SU-DHL-6 (cell line): ENCODE measurements around the gene AKR1C8.

Source experiments
- H2AFZ ChIP-seq: fragments of 200-600 bp; sonication (generic); 2 replicates; pipeline ENCODE4 v1.6.1; 2014; ENCODE audit warnings: low read depth, mild to moderate bottlenecking, moderate library complexity, mixed read lengths, antibody characterized with exemption, low read length; ENCODE audit not compliant: severe bottlenecking
- H3F3A ChIP-seq: fragments of 200-600 bp; shearing (Covaris generic); 2 replicates; pipeline ENCODE4 v1.6.0; 2016; ENCODE audit warnings: antibody characterized with exemption, mild to moderate bottlenecking; ENCODE audit not compliant: insufficient read depth
- H3K27ac ChIP-seq: fragments of 200-600 bp; sonication (generic); 2 replicates; pipeline ENCODE4 v1.5.1; 2016; ENCODE audit warnings: low read depth, mild to moderate bottlenecking, low read length, moderate library complexity, mixed read lengths
- H3K27me3 ChIP-seq: fragments of 200-600 bp; sonication (generic), shearing (Covaris generic); 2 replicates; pipeline ENCODE4 v1.6.0; 2014; ENCODE audit warnings: mild to moderate bottlenecking, low read length
- H3K36me3 ChIP-seq: fragments of 200-600 bp; sonication (generic); 2 replicates; pipeline ENCODE4 v1.6.1; 2014; ENCODE audit warnings: mild to moderate bottlenecking, low read length, mixed read lengths
- H3K4me2 ChIP-seq: fragments of 300-600, 200-600 bp; shearing (Covaris generic), sonication (generic); 2 replicates; pipeline ENCODE4 v1.6.0; 2014; ENCODE audit warnings: low read length, low read depth, mild to moderate bottlenecking; ENCODE audit not compliant: poor library complexity, severe bottlenecking
- H3K4me3 ChIP-seq: fragments of 200-600 bp; sonication (generic); 2 replicates; pipeline ENCODE4 v1.5.1; 2014; ENCODE audit warnings: antibody characterized with exemption, low read length, mild to moderate bottlenecking, mixed read lengths; ENCODE audit not compliant: insufficient read depth, poor library complexity, severe bottlenecking
- H3K79me2 ChIP-seq: fragments of 200-600 bp; sonication (generic); 2 replicates; pipeline ENCODE4 v1.6.1; 2014; ENCODE audit warnings: mild to moderate bottlenecking, low read length, moderate library complexity; ENCODE audit not compliant: insufficient read depth
- H3K9ac ChIP-seq: fragments of 200-600 bp; sonication (generic); 2 replicates; pipeline ENCODE4 v1.7.0; 2014; ENCODE audit warnings: mild to moderate bottlenecking, low read length
- H3K9me2 ChIP-seq: fragments of 200-600 bp; sonication (generic); replicated peaks from 2 replicates; pipeline ENCODE4 v1.6.1; 2014; ENCODE audit warnings: low read length; ENCODE audit not compliant: insufficient read depth
- H3K9me3 ChIP-seq: fragments of 200-600 bp; sonication (generic); 2 replicates; pipeline ENCODE4 v1.6.1; 2014; ENCODE audit warnings: low read length, mixed read lengths; ENCODE audit not compliant: insufficient read depth
- H4K20me1 ChIP-seq: fragments of 200-600 bp; sonication (generic); 2 replicates; pipeline ENCODE4 v1.6.1; 2014; ENCODE audit warnings: low read depth, mild to moderate bottlenecking, antibody characterized with exemption, low read length, moderate library complexity, mixed read lengths
- EZH2phosphoT487 ChIP-seq: fragments of 200-600 bp; sonication (generic), shearing (Covaris generic); conservative IDR thresholded peaks from 2 replicates; pipeline ENCODE4 v1.6.1; 2018; ENCODE audit warnings: mild to moderate bottlenecking, antibody characterized with exemption, low read length, moderate library complexity, mixed read lengths
- TF ChIP-seq, protein P1 (sequence below): fragments of 200-600 bp; sonication (generic); IDR thresholded peaks from one replicate; pipeline ENCODE4 v1.5.1; 2017; ENCODE audit warnings: antibody characterized with exemption, mild to moderate bottlenecking, low read length, moderate library complexity; ENCODE audit not compliant: insufficient read depth, poor library complexity, severe bottlenecking

AKR1C8 gene

DNA sequence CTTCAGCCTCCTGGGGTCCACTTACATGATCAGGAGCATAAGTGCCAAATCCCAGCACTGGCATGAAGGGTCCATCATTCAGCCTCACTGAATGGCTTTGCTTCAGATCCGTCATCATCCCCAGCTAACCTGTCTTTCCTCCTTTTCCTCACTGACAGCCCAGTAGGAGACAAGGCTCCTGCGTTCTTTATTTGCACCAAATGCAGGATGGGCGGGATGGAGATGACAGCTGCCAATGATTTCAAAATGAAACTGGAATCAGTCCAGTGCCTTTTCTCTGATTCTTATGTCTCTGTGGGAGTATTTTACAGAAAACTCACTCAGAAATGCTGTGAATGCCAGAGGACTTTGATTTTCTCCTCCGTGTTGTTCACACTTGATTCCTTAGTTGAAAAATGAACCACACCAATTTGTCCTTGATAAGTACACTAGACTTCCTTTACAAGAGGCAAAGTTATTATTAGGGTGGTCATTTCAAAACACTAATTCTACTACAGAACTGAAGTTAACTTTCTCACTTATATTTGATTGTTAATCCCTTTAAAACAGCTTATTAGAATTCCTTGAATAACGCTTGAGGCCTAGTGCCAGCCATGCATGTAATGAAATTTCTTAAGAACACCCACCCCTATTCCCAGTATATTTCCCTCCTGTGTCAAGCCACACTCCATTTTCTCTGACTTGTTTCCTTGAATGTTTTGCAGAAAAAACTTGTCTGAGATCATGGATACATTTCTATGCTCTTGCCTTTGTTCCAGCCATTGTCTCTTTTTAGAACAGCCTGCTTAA, at the start of gene AKR1C8:
AKR1C8 (minus strand) TSS at position 164 of the 789 bp plus-strand sequence; CDS start at position 118, 46 bp downstream.
- no peaks in the 10 kb centered on the region for H3K9me3 ChIP-seq
- no peaks in the 10 kb centered on the region for H4K20me1 ChIP-seq
- H3F3A ChIP-seq, result no peaks in the 10 kb centered on the region
- H3K27me3 ChIP-seq, result no peaks in the 10 kb centered on the region
- H3K36me3 ChIP-seq, result no peaks in the 10 kb centered on the region
- H3K27ac ChIP-seq, result no peak within 1 kb of the TSS
- no peak within 1 kb of the TSS for H2AFZ ChIP-seq
- no peaks in the 10 kb centered on the region for H3K79me2 ChIP-seq
- no peak within 1 kb of the TSS for H3K4me2 ChIP-seq
- H3K9me2 ChIP-seq, result no peaks in the 10 kb centered on the region
- H3K9ac ChIP-seq, result no peak within 1 kb of the TSS
- H3K4me3 ChIP-seq, result no peak within 1 kb of the TSS
- TF ChIP-seq EZH2phosphoT487, result no peak
- TF ChIP-seq, protein P1, sequence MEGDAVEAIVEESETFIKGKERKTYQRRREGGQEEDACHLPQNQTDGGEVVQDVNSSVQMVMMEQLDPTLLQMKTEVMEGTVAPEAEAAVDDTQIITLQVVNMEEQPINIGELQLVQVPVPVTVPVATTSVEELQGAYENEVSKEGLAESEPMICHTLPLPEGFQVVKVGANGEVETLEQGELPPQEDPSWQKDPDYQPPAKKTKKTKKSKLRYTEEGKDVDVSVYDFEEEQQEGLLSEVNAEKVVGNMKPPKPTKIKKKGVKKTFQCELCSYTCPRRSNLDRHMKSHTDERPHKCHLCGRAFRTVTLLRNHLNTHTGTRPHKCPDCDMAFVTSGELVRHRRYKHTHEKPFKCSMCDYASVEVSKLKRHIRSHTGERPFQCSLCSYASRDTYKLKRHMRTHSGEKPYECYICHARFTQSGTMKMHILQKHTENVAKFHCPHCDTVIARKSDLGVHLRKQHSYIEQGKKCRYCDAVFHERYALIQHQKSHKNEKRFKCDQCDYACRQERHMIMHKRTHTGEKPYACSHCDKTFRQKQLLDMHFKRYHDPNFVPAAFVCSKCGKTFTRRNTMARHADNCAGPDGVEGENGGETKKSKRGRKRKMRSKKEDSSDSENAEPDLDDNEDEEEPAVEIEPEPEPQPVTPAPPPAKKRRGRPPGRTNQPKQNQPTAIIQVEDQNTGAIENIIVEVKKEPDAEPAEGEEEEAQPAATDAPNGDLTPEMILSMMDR, result no peak

DNA sequence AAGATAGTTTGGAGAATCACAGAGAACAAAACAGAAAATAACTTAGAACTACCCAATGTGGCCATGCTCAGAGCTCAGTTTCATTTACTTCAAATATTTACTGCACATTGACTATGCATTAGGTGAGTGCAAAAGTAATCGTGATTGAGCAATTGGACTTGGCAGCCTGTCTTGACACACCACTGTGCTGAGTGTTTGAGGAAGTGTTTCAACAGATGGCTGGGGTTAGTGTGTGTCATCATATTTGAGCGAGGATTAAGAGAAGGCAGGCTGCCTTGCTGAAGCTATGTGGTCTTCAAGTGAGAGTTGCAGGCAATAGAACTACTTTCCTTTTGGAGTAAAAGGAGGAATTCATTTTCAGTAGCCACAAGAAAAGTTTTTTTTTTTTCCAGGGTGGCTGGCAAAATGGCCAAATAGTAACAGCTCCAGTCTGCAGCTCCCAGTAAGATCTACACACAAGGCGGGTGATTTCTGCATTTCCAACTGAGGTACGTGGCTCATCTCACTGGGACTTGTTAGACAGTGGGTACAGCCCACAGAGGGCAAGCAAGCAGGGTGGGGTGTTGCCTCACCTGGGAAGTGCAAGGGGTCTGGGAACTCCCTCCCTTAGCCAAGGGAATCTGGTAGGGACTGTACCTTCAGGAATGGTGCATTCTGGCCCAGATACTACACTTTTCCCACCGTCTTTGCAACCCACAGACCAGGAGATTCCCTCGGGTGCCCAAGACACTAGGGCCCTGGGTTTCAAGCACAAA, 49.3 kb upstream of the AKR1C8 start:
- H3K27me3 ChIP-seq, result no peaks in the 10 kb centered on the region
- H3K4me3 ChIP-seq, result no peak overlapping the region
- H3K36me3 ChIP-seq, result no peaks in the 10 kb centered on the region
- H3K27ac ChIP-seq, result no peak overlapping the region
- H4K20me1 ChIP-seq, result no peaks in the 10 kb centered on the region
- H3K9ac ChIP-seq, result no peak overlapping the region
- H3K79me2 ChIP-seq, result no peaks in the 10 kb centered on the region
- no peaks in the 10 kb centered on the region for H3K9me3 ChIP-seq
- no peaks in the 10 kb centered on the region for H3K9me2 ChIP-seq
- no peak for TF ChIP-seq EZH2phosphoT487
- TF ChIP-seq, protein P1, result no peak
- no peak overlapping the region for H2AFZ ChIP-seq
- H3K4me2 ChIP-seq, result no peak overlapping the region
- no peaks in the 10 kb centered on the region for H3F3A ChIP-seq

DNA sequence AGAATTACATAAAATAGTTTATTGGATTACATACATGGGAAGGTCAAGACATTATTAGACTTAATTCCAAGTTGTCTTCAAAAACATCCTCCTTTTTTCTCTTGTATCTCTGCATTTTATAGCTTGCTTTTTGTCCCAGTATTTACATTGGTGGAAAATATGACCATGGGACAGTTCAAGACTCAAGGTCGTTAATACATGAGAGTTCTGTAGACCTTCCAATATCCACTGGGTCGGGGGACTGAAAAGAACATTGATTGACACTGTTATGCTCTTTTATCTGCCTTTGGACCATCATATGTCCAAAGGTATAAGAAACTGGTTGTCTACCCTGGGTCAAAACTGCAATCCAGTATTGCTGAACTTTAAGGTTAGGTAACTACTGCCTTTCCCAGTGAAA, 48.4 kb upstream of the AKR1C8 start:
- Histone ChIP-seq H3K9me2 (no peaks in the 10 kb centered on the region), H3K27ac (no peak overlapping the region), H3K4me2 (no peak overlapping the region), H3K79me2 (no peaks in the 10 kb centered on the region), H3K4me3 (no peak overlapping the region), H2AFZ (no peak overlapping the region), H3K9ac (no peak overlapping the region), H3K9me3 (no peaks in the 10 kb centered on the region), H3F3A (no peaks in the 10 kb centered on the region), H3K27me3 (no peaks in the 10 kb centered on the region), H4K20me1 (no peaks in the 10 kb centered on the region), H3K36me3 (no peaks in the 10 kb centered on the region)
- no peak for TF ChIP-seq EZH2phosphoT487
- TF ChIP-seq, protein P1, result no peak
